Suprapubic skin (tissue), 4 donors: ENCODE data around the gene UGT1A3. TPM values are rescaled to one million over a fixed set of nuclear protein-coding genes. Genes with fewer than 3 reads are reported as not detected.

Source experiments
- DNase-seq, 2 donors: peaks; one replicate each; pipeline ENCODE4 v3.0.0-alpha.2; 2019; ENCODE audit warnings: low spot score in 2 of 2
- H3K27ac ChIP-seq: fragments of 200-600 bp; sonication (generic); one replicate; pipeline ENCODE4 v1.5.1; 2019
- H3K27me3 ChIP-seq: fragments of 200-600 bp; sonication (generic); one replicate; pipeline ENCODE4 v1.5.1; 2019
- H3K36me3 ChIP-seq: fragments of 200-600 bp; sonication (generic); one replicate; pipeline ENCODE4 v1.5.1; 2019
- H3K4me1 ChIP-seq: fragments of 200-600 bp; sonication (generic); one replicate; pipeline ENCODE4 v1.5.1; 2019
- H3K4me3 ChIP-seq: fragments of 200-600 bp; sonication (generic); one replicate; pipeline ENCODE4 v1.5.1; 2019; ENCODE audit warnings: mild to moderate bottlenecking
- H3K9me3 ChIP-seq: fragments of 200-600 bp; sonication (generic); one replicate; pipeline ENCODE4 v1.5.1; 2019
- CTCF ChIP-seq, 2 donors: fragments of 200-600 bp in 1 of 2; fragments of 450-650 bp in 1 of 2; sonication (generic) in 1 of 2; IDR thresholded peaks; one replicate each; pipeline ENCODE4 v1.5.1; 2016 to 2019; ENCODE audit warnings: antibody characterized with exemption in 2 of 2, mild to moderate bottlenecking in 1 of 2, moderate library complexity in 1 of 2
- EP300 ChIP-seq: sonication (generic); formaldehyde crosslinking; IDR thresholded peaks from one replicate; pipeline ENCODE4 v1.6.1; 2017; ENCODE audit warnings: antibody characterized with exemption
- POLR2A ChIP-seq, 2 donors: fragments of 450-650 bp; IDR thresholded peaks; one replicate each; pipeline ENCODE4 v1.6.1; 2017; ENCODE audit warnings: antibody characterized with exemption in 2 of 2, mild to moderate bottlenecking in 2 of 2, moderate library complexity in 2 of 2
- POLR2AphosphoS5 ChIP-seq, 3 donors: sonication (generic); formaldehyde crosslinking; IDR thresholded peaks; one replicate each; pipeline ENCODE4 v1.6.1; 2017; ENCODE audit warnings: antibody characterized with exemption in 3 of 3
- WGBS: methylation state at CpG from one replicate; pipeline ENCODE4 v1.1.5; 2018; 5-methylcytosine and 5-hydroxymethylcytosine counted together
- total RNA-seq, 4 donors: library from RNA; depleted of rRNA; stranded (reverse); fragments of >200 nt; gene quantifications; one replicate each; pipeline ENCODE4 v1.1.0, GENCODE V29; 2016

UGT1A3 gene
- total RNA-seq, 4 donors from 2014 or later: 0.98 to 3.0 TPM; not detected in 2

GRCh38 chr2:233761040-233761769, 32.4 kb downstream of the UGT1A3 start:
- H3K4me1 ChIP-seq: no peaks in the 10 kb centered on the region
- no peaks in the 10 kb centered on the region for H3K36me3 ChIP-seq
- 74% methylated on average over 4 of the region's 4 CpGs for WGBS
- H3K4me3 ChIP-seq: no peak overlapping the region
- no peaks in the 10 kb centered on the region for H3K9me3 ChIP-seq
- TF ChIP-seq CTCF (IDR thresholded peaks at IDR 0.05) (no peak), EP300 (no peak), POLR2A (IDR thresholded peaks at IDR 0.05) (no peak), POLR2AphosphoS5 (IDR thresholded peaks at IDR 0.05) (no peak)
- no peak for DNase-seq
- H3K27me3 ChIP-seq: no peaks in the 10 kb centered on the region
- no peak overlapping the region for H3K27ac ChIP-seq

DNA sequence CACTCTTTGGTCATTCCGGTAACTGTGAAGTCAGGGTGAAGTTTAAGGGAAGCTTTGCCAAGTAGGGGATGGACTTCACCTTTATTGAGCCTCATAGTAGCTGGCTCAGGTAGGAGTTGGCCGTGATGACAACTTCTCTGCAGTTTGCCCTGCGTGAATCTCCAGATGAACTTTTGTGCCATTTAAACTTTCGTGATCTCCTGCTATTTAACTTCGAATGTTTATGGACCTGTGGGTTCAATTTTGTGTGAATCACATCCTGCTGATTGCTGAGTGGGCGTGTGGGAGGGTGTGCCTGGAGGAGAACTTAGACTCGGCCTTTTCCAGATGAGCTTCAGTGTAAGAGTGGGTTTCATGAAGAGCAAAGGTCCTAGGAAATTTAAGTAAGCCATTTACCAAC, 35.4 kb downstream of the UGT1A3 start:
- no peaks in the 10 kb centered on the region for H3K27me3 ChIP-seq
- H3K36me3 ChIP-seq: no peaks in the 10 kb centered on the region
- H3K27ac ChIP-seq: no peak overlapping the region
- 73% methylated on average over 7 of the region's 7 CpGs for WGBS
- no peak for DNase-seq
- TF ChIP-seq POLR2AphosphoS5 (IDR thresholded peaks at IDR 0.05) (no peak), POLR2A (IDR thresholded peaks at IDR 0.05) (no peak), EP300 (no peak), CTCF (IDR thresholded peaks at IDR 0.05) (no peak)
- no peaks in the 10 kb centered on the region for H3K9me3 ChIP-seq
- H3K4me1 ChIP-seq: no peaks in the 10 kb centered on the region
- H3K4me3 ChIP-seq: no peak overlapping the region

DNA sequence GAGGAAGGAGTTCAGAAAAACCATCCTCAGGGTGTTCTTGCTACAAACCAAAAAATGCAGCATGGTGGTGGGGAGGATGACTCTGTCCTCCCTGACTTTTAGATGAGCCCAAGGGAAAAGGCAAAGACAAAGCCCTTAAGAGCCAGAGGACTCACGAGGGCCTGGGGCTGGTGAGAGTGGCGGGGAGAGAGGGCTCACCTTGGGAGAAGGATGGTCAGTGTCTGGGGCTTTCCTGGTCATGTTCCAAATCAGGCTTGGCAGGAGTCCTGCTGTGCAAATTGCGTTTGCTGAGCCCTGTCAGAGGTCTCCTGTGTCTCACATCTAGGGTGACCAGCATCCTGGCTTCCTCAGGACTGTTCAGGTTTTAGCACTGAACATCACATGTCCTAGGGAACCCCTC, 35.9 kb downstream of the UGT1A3 start:
- 63% methylated on average over 3 of the region's 3 CpGs for WGBS
- TF ChIP-seq EP300: no peak
- no peak for TF ChIP-seq CTCF (IDR thresholded peaks at IDR 0.05)
- no peak for TF ChIP-seq POLR2A (IDR thresholded peaks at IDR 0.05)
- no peak for TF ChIP-seq POLR2AphosphoS5 (IDR thresholded peaks at IDR 0.05)
- no peaks in the 10 kb centered on the region for H3K4me1 ChIP-seq
- no peak overlapping the region for H3K4me3 ChIP-seq
- H3K36me3 ChIP-seq: no peaks in the 10 kb centered on the region
- no peaks in the 10 kb centered on the region for H3K27me3 ChIP-seq
- no peak overlapping the region for H3K27ac ChIP-seq
- no peaks in the 10 kb centered on the region for H3K9me3 ChIP-seq
- no peak for DNase-seq

DNA sequence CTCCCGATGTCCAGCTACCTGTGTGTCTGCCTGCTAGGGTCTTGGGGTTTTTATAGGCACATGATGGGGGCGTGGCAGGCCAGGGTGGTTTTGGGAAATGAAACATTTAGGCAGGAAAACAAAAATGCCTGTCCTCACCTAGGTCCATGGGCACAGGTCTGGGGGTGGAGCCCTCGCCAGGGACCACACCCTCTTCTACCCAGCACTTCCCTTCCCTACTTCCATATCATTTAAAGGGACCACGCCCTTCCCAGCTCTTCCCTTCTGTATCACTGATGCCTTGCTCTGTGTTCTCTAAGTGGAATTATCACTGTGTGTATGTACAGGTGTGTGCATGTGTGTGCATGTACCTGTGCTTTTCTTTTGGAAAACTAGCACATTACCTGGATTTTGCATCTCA, 37.6 kb downstream of the UGT1A3 start:
- no peaks in the 10 kb centered on the region for H3K27me3 ChIP-seq
- H3K4me1 ChIP-seq: no peaks in the 10 kb centered on the region
- H3K36me3 ChIP-seq: no peaks in the 10 kb centered on the region
- 79% methylated on average over 4 of the region's 4 CpGs for WGBS
- no peaks in the 10 kb centered on the region for H3K9me3 ChIP-seq
- no peak overlapping the region for H3K4me3 ChIP-seq
- no peak overlapping the region for H3K27ac ChIP-seq
- no peak for DNase-seq
- no peak for TF ChIP-seq POLR2AphosphoS5 (IDR thresholded peaks at IDR 0.05)
- no peak for TF ChIP-seq CTCF (IDR thresholded peaks at IDR 0.05)
- no peak for TF ChIP-seq EP300
- no peak for TF ChIP-seq POLR2A (IDR thresholded peaks at IDR 0.05)

DNA sequence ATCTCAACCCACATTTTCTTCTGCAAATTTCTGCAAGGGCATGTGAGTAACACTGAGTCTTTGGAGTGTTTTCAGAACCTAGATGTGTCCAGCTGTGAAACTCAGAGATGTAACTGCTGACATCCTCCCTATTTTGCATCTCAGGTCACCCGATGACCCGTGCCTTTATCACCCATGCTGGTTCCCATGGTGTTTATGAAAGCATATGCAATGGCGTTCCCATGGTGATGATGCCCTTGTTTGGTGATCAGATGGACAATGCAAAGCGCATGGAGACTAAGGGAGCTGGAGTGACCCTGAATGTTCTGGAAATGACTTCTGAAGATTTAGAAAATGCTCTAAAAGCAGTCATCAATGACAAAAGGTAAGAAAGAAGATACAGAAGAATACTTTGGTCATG, 39.2 kb downstream of the UGT1A3 start:
- Histone ChIP-seq H3K27me3 (peaks cover 3% of the 10 kb centered on the region), H3K9me3 (no peaks in the 10 kb centered on the region), H3K4me1 (no peaks in the 10 kb centered on the region), H3K36me3 (no peaks in the 10 kb centered on the region), H3K27ac (no peak overlapping the region), H3K4me3 (no peak overlapping the region)
- 89% methylated on average over 4 of the region's 4 CpGs for WGBS
- no peak for DNase-seq
- TF ChIP-seq POLR2A (IDR thresholded peaks at IDR 0.05) (no peak), POLR2AphosphoS5 (IDR thresholded peaks at IDR 0.05) (no peak), CTCF (IDR thresholded peaks at IDR 0.05) (no peak), EP300 (no peak)
